Measurements from ENCODE around the gene SNRPB2.

The SNRPB2 gene

DNA sequence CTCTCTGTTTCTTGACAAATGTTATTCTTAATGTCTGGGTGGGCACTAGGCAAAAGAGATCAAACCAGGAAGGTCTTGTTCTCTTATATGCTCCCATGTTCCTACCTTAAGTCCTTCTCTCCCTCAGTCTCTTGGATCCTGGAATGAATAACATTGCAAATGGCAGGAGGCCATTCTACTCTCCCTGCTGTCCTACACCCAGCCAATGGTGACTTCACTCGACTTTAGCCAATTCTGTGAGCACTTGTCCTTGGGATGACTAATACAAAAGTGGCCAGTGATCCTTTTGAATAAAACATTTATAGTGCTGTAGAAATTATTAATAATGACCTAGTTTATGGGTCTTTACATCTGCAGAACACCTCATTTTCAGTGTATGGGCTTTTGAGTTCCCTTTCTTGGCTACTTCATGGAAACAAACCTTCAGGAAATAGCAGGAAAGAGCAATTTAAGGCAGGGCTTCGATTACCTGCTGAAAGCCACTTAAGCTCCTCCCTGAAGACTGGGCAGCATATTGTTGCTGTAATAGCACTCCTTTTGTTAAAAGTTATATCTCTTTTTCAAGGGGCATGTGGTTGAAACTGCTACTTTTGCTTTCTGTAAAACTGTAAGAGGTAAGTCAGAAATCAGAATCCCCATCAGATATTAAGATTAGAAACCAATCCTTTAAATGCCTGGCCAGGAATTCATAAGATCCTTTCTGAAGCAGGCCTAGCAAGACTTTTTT is 28.8 kb downstream of the SNRPB2 start:
- Histone ChIP-seq H3K36me3 (peaks cover 0 to 39% (median 17%) of the 10 kb centered on the region in 11 experiments; a peak in 13 of 22 replicates), H3K27me3 (no peaks in the 10 kb centered on the region), H3K4me2 (peak overlapping the region in 9 of 11 experiments; percentile 1 to 66 (median 38); a peak in 16 of 22 replicates), H3K4me1 (peaks cover 28 to 55% (median 46%) of the 10 kb centered on the region in 10 experiments), H3K9ac (0 out of 22 replicates have a peak overlapping the region, but pooled peaks of 2 of the 11 experiments have one; percentile 1 to 8), H3K27ac (peak overlapping the region in 3 of 11 experiments; percentile 1 to 36 (median 34); a peak in 2 of 22 replicates), H4K20me1 (no peaks in the 10 kb centered on the region), H3K4me3 (no peak overlapping the region), H3K9me3 (replicated peaks in 1 of 11) (peaks cover 40 to 45% (median 42%) of the 10 kb centered on the region in 11 experiments)
- no peak for TF ChIP-seq Cebpa-rat (IDR thresholded peaks at IDR 0.05)

DNA sequence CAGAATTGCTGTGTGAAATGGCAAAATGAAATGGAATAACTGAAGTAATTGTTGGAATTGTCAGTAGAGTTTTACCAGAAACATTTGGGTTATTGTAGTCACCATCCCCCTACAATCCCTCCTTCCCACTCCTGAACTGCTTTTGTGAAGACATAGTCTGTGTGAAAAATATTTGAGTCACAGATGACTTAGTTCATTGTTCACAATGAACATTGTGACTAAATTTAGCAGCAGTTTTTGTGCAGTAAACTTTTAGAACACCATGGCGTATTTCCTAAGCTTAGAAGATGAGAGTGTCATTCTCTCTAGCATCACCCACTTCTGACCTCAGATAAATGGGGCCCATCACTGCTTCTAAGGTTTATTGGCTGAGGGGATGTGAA is 29.3 kb downstream of the SNRPB2 start:
- no peak overlapping the region for H3K4me3 ChIP-seq
- H3K9me3 ChIP-seq (replicated peaks in 1 of 11), result peaks cover 35 to 39% (median 36%) of the 10 kb centered on the region in 11 experiments
- TF ChIP-seq Cebpa-rat (IDR thresholded peaks at IDR 0.05), result no peak
- peaks cover 28 to 53% (median 45%) of the 10 kb centered on the region in 10 experiments for H3K4me1 ChIP-seq
- no peaks in the 10 kb centered on the region for H3K27me3 ChIP-seq
- H3K36me3 ChIP-seq, result peaks cover 0 to 34% (median 16%) of the 10 kb centered on the region in 11 experiments; a peak in 13 of 22 replicates
- 0 out of 22 replicates have a peak overlapping the region, but pooled peaks of 2 of the 11 experiments have one; percentile 1 to 8 for H3K9ac ChIP-seq
- no peaks in the 10 kb centered on the region for H4K20me1 ChIP-seq
- peak overlapping the region; percentile 4 to 66 (median 34); a peak in 17 of 22 replicates for H3K4me2 ChIP-seq
- H3K27ac ChIP-seq, result peak overlapping the region in 3 of 11 experiments; percentile 1 to 36 (median 34); a peak in 2 of 22 replicates

DNA sequence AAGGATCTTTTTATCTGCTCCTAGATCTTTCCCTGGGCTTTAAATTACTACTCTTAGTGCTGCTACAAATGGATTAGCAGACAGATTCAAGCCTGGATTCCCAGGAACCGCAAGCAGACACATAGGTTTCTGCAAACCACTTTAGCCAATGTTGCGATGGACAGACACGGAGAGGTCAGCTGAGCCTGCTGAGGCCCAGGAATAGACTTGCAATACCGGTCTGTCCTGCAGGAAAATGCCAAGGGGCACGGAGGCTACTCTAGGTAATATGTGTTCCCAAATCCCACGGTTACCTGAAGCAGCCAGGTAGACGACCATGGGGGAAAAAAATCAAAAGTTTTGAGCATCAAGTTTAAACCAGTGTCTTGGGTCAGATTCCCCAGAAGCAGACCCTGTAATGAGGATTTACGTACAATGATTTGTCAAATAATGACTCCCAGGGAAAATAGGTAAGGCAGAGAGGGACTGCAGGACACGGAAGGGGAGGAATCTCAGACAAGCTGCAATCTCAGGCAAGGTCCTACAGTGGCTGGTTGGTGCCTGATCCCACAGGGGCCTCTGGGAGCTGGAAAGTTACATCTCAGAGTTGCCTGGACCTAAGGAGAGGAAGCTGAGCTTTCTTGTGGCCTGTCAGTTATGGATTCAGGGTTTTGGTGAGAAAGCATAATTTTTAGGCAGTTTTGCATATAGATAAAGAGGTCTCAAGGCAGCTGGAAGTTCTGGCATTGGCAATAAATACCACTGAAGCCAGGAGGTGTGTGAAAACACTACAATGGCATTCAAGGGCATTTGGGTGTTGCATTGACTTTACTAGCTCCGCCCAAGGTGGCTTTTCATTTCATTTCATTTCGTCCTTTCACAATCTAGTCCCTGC is 30.8 kb downstream of the SNRPB2 start:
- Histone ChIP-seq H3K9ac (peak overlapping the region in 4 of 11 experiments; percentile 10 to 44 (median 32); a peak in 7 of 22 replicates), H3K27me3 (no peaks in the 10 kb centered on the region), H3K36me3 (peaks cover 0 to 20% (median 6%) of the 10 kb centered on the region in 11 experiments; a peak in 11 of 22 replicates), H3K9me3 (replicated peaks in 1 of 11) (peaks cover 20 to 24% (median 21%) of the 10 kb centered on the region in 11 experiments), H3K4me1 (peaks cover 28 to 55% (median 44%) of the 10 kb centered on the region in 10 experiments), H3K4me3 (no peak overlapping the region), H3K27ac (peak overlapping the region in 3 of 11 experiments; percentile 3 to 35 (median 21); a peak in 4 of 22 replicates), H4K20me1 (no peaks in the 10 kb centered on the region), H3K4me2 (peak overlapping the region in 10 of 11 experiments; percentile 6 to 66 (median 54); a peak in 17 of 22 replicates)
- TF ChIP-seq Cebpa-rat (IDR thresholded peaks at IDR 0.05), result no peak; a peak in 1 of 22 replicates

DNA sequence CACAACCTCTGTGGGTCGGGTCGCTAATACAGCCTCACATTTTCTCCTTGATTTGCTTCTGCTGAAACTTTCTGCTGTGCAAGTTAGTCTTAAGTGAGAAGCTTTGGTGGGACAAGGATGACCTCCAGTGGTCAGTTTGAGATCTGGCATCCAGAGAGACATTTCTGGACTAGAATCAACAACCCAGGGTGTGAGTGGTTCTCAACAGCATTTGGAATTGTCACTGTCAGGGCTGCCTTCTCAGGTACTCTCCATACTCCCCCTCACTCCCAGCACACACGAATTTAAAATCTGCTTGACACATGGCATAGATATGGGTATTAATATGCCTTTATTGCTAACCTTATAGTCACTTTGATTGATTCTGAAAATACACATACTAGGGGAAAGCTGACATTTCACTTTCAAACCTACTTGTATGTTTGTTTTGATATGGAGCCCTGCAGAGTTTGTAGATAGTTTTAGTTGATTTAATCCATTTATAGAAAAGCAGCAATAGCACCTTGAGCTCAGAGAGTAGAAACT is 31.5 kb downstream of the SNRPB2 start:
- Histone ChIP-seq H3K9me3 (replicated peaks in 1 of 11) (peaks cover 13 to 17% (median 14%) of the 10 kb centered on the region in 11 experiments), H3K4me3 (no peak overlapping the region), H3K36me3 (peaks cover 0 to 13% (median under 1%) of the 10 kb centered on the region in 11 experiments; a peak in 5 of 22 replicates), H3K27me3 (no peaks in the 10 kb centered on the region), H4K20me1 (no peaks in the 10 kb centered on the region), H3K4me1 (peaks cover 28 to 55% (median 44%) of the 10 kb centered on the region in 10 experiments), H3K27ac (peak overlapping the region in 2 of 11 experiments; percentile 2 to 3; a peak in 2 of 22 replicates), H3K9ac (peak overlapping the region in 4 of 11 experiments; percentile 10 to 44 (median 32); a peak in 4 of 22 replicates), H3K4me2 (peak overlapping the region in 10 of 11 experiments; percentile 6 to 66 (median 55); a peak in 17 of 22 replicates)
- TF ChIP-seq Cebpa-rat (IDR thresholded peaks at IDR 0.05), result no peak

DNA sequence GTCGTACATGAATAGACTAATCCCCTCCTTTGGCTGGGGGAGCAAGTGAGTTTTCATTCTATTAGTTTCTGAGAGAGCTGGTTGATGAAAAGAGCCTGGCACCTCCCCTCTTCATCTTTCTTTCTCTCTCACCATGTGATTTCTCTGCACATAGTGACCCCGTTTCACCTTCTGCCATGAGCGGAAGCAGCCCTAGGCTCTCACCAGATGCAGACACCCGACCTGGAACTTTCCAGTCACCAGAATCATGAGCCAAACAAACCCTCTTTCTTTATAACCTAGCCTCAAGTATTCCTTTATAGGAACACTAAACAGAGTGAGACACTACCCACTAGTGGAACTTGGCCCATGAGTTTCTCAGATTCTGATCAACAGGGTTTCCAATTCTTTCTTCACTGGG is 34.7 kb downstream of the SNRPB2 start:
- H3K4me3 ChIP-seq, result no peak overlapping the region

DNA sequence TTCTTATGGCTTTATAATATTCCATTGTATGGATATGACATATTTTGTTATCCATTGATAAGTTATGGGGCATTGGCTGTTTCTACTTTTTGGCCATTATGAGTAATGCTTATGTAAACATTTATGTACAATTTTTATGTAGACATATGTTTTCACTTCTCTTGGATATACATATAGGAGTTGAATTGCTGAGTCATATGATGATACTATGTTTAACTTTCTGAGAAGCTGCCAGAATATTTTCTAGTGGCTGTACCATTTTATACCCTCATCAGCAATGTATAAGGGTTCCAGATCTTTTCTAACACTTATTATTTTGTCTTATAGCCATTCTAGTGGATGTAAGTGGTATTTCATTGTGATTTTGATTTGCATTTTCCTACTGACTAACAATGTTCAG is 41.4 kb downstream of the SNRPB2 start:
- no peaks in the 10 kb centered on the region for H3K27me3 ChIP-seq
- H3K4me3 ChIP-seq, result no peak overlapping the region
- H3K4me2 ChIP-seq, result no peak overlapping the region
- no peak overlapping the region for H3K9ac ChIP-seq
- no peaks in the 10 kb centered on the region for H4K20me1 ChIP-seq
- H3K27ac ChIP-seq, result no peak overlapping the region
- H3K36me3 ChIP-seq, result peaks cover 0 to 6% (median 0%) of the 10 kb centered on the region in 11 experiments; a peak in 1 of 22 replicates
- no peaks in the 10 kb centered on the region for H3K4me1 ChIP-seq
- no peak for TF ChIP-seq Cebpa-rat (IDR thresholded peaks at IDR 0.05)
- H3K9me3 ChIP-seq (replicated peaks in 1 of 11), result peaks cover 12 to 37% (median 25%) of the 10 kb centered on the region in 11 experiments; a peak in 18 of 22 replicates

More for the DNA sequence above, 34.7 kb downstream of the SNRPB2 start:
- Histone ChIP-seq H3K9me3 (replicated peaks in 1 of 11) (peaks cover 0 to 6% (median 0%) of the 10 kb centered on the region in 11 experiments; a peak in 1 of 22 replicates), H3K4me1 (peaks cover 16 to 41% (median 31%) of the 10 kb centered on the region in 10 experiments), H3K9ac (no peak overlapping the region), H3K27me3 (no peaks in the 10 kb centered on the region), H3K4me2 (no peak overlapping the region), H3K27ac (no peak overlapping the region), H4K20me1 (no peaks in the 10 kb centered on the region), H3K36me3 (no peaks in the 10 kb centered on the region; a peak in 1 of 22 replicates)
- TF ChIP-seq Cebpa-rat (IDR thresholded peaks at IDR 0.05), result no peak

DNA sequence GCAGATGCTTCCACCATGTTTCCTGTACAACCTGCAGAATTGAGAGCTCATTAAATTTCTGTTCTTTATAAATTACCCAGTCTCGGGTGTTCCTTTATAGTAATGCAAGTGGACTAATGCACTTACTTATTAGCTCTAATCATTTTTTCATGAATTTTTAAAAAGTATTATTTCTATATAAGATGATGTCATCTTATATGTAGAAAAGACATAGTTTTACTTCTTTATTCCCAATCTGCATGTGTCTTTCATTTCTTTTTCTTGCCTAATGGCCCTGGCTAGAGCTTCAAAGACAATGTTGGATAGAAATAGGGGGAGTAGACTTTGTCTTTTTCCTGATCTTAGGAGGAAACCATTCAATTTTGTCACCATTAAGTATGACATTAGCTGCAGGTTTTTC is 46.1 kb downstream of the SNRPB2 start:
- H3K27me3 ChIP-seq, result no peaks in the 10 kb centered on the region
- no peak overlapping the region for H3K4me2 ChIP-seq
- H3K9ac ChIP-seq, result no peak overlapping the region
- no peak overlapping the region for H3K4me3 ChIP-seq
- H3K27ac ChIP-seq, result no peak overlapping the region
- H3K36me3 ChIP-seq, result 0 out of 22 replicates have a peak, but pooled peaks cover 0 to 6% (median 0%) of the 10 kb centered on the region in 11 experiments
- TF ChIP-seq Cebpa-rat (IDR thresholded peaks at IDR 0.05), result no peak
- peaks cover 12 to 46% (median 27%) of the 10 kb centered on the region in 11 experiments; a peak in 20 of 22 replicates for H3K9me3 ChIP-seq (replicated peaks in 1 of 11)
- H3K4me1 ChIP-seq, result no peaks in the 10 kb centered on the region
- H4K20me1 ChIP-seq, result no peaks in the 10 kb centered on the region

DNA sequence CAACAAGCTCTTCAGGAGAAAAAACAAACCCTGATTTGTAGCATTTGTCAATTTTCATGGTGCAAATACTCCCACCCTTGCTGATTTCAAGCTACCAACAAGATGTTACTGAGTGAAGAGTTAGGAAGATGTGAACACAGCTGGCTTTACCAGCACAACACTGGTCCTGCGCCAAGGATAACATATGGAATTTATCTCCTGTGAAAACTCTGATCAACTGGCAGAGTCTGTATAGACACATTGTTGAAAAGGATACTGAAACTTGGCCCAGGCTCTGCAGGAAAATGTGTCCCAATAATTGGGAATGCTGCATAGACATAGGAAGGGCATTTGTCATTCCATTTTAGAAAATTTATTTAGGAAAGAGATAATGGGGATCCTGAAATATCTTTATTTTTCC is 47.3 kb downstream of the SNRPB2 start:
- H3K36me3 ChIP-seq, result peaks cover 0 to 6% (median 0%) of the 10 kb centered on the region in 11 experiments; a peak in 1 of 22 replicates
- no peak overlapping the region for H3K27ac ChIP-seq
- peaks cover 21 to 54% (median 34%) of the 10 kb centered on the region in 11 experiments for H3K9me3 ChIP-seq (replicated peaks in 1 of 11)
- H3K4me1 ChIP-seq, result no peaks in the 10 kb centered on the region
- H3K27me3 ChIP-seq, result no peaks in the 10 kb centered on the region
- TF ChIP-seq Cebpa-rat (IDR thresholded peaks at IDR 0.05), result no peak
- no peak overlapping the region for H3K4me2 ChIP-seq
- no peak overlapping the region for H3K4me3 ChIP-seq
- no peaks in the 10 kb centered on the region for H4K20me1 ChIP-seq
- no peak overlapping the region for H3K9ac ChIP-seq
